Liver (tissue), 9 donors: Measurements from ENCODE around the gene ALPI. TPM values are rescaled to one million over a fixed set of nuclear protein-coding genes. Genes with fewer than 3 reads are reported as not detected.
A peak's percentile ranks its signal among the peaks of the same experiment; 100 is the strongest.

Source experiments
- DNase-seq: peaks from one replicate; pipeline ENCODE4 v3.0.0-alpha.2; 2017; ENCODE audit warnings: low spot score
- H3K27ac ChIP-seq, 2 donors: one replicate each; pipeline ENCODE4 v1.7.0; 2013; ENCODE audit warnings: inconsistent platforms in 2 of 2, low read length in 2 of 2, control low read depth in 1 of 2, low read depth in 1 of 2, mild to moderate bottlenecking in 1 of 2
- H3K27me3 ChIP-seq, 4 donors: one replicate each; pipeline versions ENCODE4 v1.6.1 to v1.7.0; 2013; ENCODE audit warnings: low read length in 3 of 4, inconsistent platforms in 1 of 4, mild to moderate bottlenecking in 1 of 4, moderate library complexity in 1 of 4; ENCODE audit not compliant: control insufficient read depth in 4 of 4, insufficient read depth in 4 of 4
- H3K36me3 ChIP-seq, 4 donors: one replicate each; pipeline versions ENCODE4 v1.6.1 to v1.7.0; 2013; ENCODE audit warnings: low read length in 3 of 4, mild to moderate bottlenecking in 3 of 4, low read depth in 1 of 4, moderate library complexity in 1 of 4; ENCODE audit not compliant: control insufficient read depth in 4 of 4, insufficient read depth in 3 of 4
- H3K4me1 ChIP-seq, 4 donors: one replicate each; pipeline versions ENCODE4 v1.6.1 to v1.7.0; 2013; ENCODE audit warnings: low read length in 3 of 4, mild to moderate bottlenecking in 3 of 4, moderate library complexity in 1 of 4; ENCODE audit not compliant: control insufficient read depth in 4 of 4, insufficient read depth in 4 of 4
- H3K4me3 ChIP-seq, 3 donors: one replicate each; pipeline versions ENCODE4 v1.6.1 to v1.7.0; 2013; ENCODE audit warnings: low read length in 3 of 3, control low read depth in 1 of 3, low read depth in 1 of 3, mild to moderate bottlenecking in 1 of 3
- H3K9ac ChIP-seq, 2 donors: one replicate each; pipeline ENCODE4 v1.7.0; 2013; ENCODE audit warnings: low read length in 2 of 2, mild to moderate bottlenecking in 2 of 2, moderate library complexity in 2 of 2, control low read depth in 1 of 2, low read depth in 1 of 2
- H3K9me3 ChIP-seq, 4 donors: one replicate each; pipeline versions ENCODE4 v1.6.1 to v1.7.0; 2013; ENCODE audit warnings: low read length in 3 of 4; ENCODE audit not compliant: control insufficient read depth in 4 of 4
- EGR1 ChIP-seq, 2 donors: IDR thresholded peaks; 2 replicates each; pipeline ENCODE4 v1.6.1; 2016 to 2018; ENCODE audit warnings: antibody characterized with exemption in 2 of 2, low read depth in 2 of 2
- FOXA1 ChIP-seq: IDR thresholded peaks from 2 replicates; pipeline ENCODE4 v1.6.1; 2016; ENCODE audit warnings: antibody characterized with exemption
- FOXA2 ChIP-seq: IDR thresholded peaks from 2 replicates; pipeline ENCODE4 v1.6.1; 2016; ENCODE audit warnings: antibody characterized with exemption
- GABPA ChIP-seq, 2 donors: IDR thresholded peaks in 1 of 2; conservative IDR thresholded peaks in 1 of 2; 2 replicates each; pipeline ENCODE4 v1.6.1; 2016; ENCODE audit warnings: antibody characterized with exemption in 2 of 2, mild to moderate bottlenecking in 1 of 2, moderate library complexity in 1 of 2
- HNF4A ChIP-seq, 2 donors: conservative IDR thresholded peaks; 2 replicates each; pipeline ENCODE4 v1.6.1; 2016; ENCODE audit warnings: antibody characterized with exemption in 2 of 2, mild to moderate bottlenecking in 2 of 2
- HNF4G ChIP-seq: IDR thresholded peaks from 2 replicates; pipeline ENCODE4 v1.6.1; 2016; ENCODE audit warnings: antibody characterized with exemption
- JUND ChIP-seq, 2 donors: IDR thresholded peaks; 2 replicates each; pipeline ENCODE4 v1.6.1; 2016; ENCODE audit warnings: antibody characterized with exemption in 2 of 2
- NR2F2 ChIP-seq: IDR thresholded peaks from 2 replicates; pipeline ENCODE4 v1.6.1; 2016; ENCODE audit warnings: antibody characterized with exemption
- RAD21 ChIP-seq, 2 donors: IDR thresholded peaks; 2 replicates each; pipeline ENCODE4 v1.6.1; 2016; ENCODE audit warnings: antibody characterized with exemption in 2 of 2, mild to moderate bottlenecking in 2 of 2
- RXRA ChIP-seq, 2 donors: IDR thresholded peaks; 2 replicates each; pipeline ENCODE4 v1.6.1; 2017 to 2018; ENCODE audit warnings: antibody characterized with exemption in 2 of 2, mild to moderate bottlenecking in 1 of 2
- SP1 ChIP-seq: IDR thresholded peaks from 2 replicates; pipeline ENCODE4 v1.6.1; 2018; ENCODE audit warnings: antibody characterized with exemption, mild to moderate bottlenecking
- TAF1 ChIP-seq: conservative IDR thresholded peaks from 2 replicates; pipeline ENCODE4 v1.6.1; 2016; ENCODE audit warnings: antibody characterized with exemption, mild to moderate bottlenecking
- YY1 ChIP-seq: IDR thresholded peaks from 2 replicates; pipeline ENCODE4 v1.6.1; 2016; ENCODE audit warnings: antibody characterized with exemption, mild to moderate bottlenecking
- WGBS: extraction: QIAGEN DNeasy Blood & Tissue Kit; methylation state at CpG from one replicate; pipeline ENCODE4 v1.1.7; 2013; 5-methylcytosine and 5-hydroxymethylcytosine counted together
- polyA plus RNA-seq, 2 donors: library from polyadenylated mRNA; stranded (reverse) in 1 of 2; unstranded in 1 of 2; fragments of 200-250 nt in 1 of 2; fragments of >200 nt in 1 of 2; fragmentation: Nextera tagmentation in 1 of 2; extraction: Ambion mirVana in 1 of 2; gene quantifications; one replicate each; pipeline versions ENCODE4 v1.2.1 to v1.2.3, GENCODE V29; 2013 to 2015
- total RNA-seq, 2 donors: library from RNA; depleted of rRNA; stranded (reverse); fragments of >200 nt; gene quantifications; one replicate each; pipeline ENCODE4 v1.2.3, GENCODE V29; 2014
- TF ChIP-seq, protein P1 (sequence below): IDR thresholded peaks from 2 replicates; pipeline ENCODE4 v1.6.1; 2016; ENCODE audit warnings: antibody characterized with exemption
- TF ChIP-seq, protein P2 (sequence below): IDR thresholded peaks from 2 replicates; pipeline ENCODE4 v1.6.1; 2016; ENCODE audit warnings: antibody characterized with exemption, mild to moderate bottlenecking
- TF ChIP-seq, protein P3 (sequence below): fragments of 150-350 bp; IDR thresholded peaks from 2 replicates; pipeline ENCODE4 v1.5.1; 2017; ENCODE audit warnings: improper control_type of control experiment, low read depth, low read length; ENCODE audit not compliant: missing input control
- TF ChIP-seq, protein P4 (sequence below): IDR thresholded peaks from 2 replicates; pipeline ENCODE4 v1.6.1; 2016; ENCODE audit warnings: antibody characterized with exemption
- TF ChIP-seq, protein P5 (sequence below): IDR thresholded peaks from 2 replicates; pipeline ENCODE4 v1.6.1; 2016; ENCODE audit warnings: antibody characterized with exemption
- donor health status: healthy.
- donor health status: healthy.
- donor health status: healthy.
- donor health status: healthy.
- donor health status: healthy.

The ALPI gene
- total and polyA plus RNA-seq, 4 donors = 0.02 TPM; not detected in 3

DNA sequence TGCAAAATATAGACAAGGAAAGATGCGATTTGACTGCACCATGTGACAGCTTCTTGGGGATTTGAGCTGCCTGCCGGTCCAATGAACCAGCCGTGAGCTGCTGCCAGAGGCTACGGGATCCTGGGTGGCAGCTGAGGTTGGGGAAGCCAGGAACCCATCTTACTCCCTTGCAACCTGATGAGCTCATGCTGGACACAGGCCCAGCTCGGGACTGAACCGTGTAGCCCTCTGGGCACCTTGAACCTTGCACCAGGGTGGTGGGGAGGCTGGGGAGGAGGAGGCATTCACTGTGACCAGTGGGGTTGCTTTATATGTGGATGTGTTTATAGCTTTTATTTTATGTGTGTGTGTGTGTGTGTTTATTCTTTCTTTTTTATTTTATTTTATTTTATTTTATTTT lies 9.1 kb downstream of the ALPI start:
- DNase-seq = no peak
- H3K27ac ChIP-seq = no peak overlapping the region
- no peak for TF ChIP-seq FOXA2
- no peak for TF ChIP-seq YY1
- TF ChIP-seq, protein P1, sequence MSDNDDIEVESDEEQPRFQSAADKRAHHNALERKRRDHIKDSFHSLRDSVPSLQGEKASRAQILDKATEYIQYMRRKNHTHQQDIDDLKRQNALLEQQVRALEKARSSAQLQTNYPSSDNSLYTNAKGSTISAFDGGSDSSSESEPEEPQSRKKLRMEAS = no peak
- no peak for TF ChIP-seq SP1
- TF ChIP-seq RAD21 (IDR thresholded peaks at IDR 0.05) = no peak
- TF ChIP-seq EGR1 (IDR thresholded peaks at IDR 0.05; ENCODE audit: low read depth in 2 of 2) = no peak
- peak in 1 of 2 donors; percentile 29 for TF ChIP-seq RXRA (IDR thresholded peaks at IDR 0.05)
- no peak for TF ChIP-seq GABPA (IDR thresholded peaks at IDR 0.05 in 1 of 2, conservative IDR thresholded peaks at IDR 0.05 in 1 of 2)
- peak; percentile 31 to 64 for TF ChIP-seq HNF4A (conservative IDR thresholded peaks at IDR 0.05)
- TF ChIP-seq NR2F2 = no peak
- TF ChIP-seq FOXA1 = no peak
- TF ChIP-seq, protein P2, sequence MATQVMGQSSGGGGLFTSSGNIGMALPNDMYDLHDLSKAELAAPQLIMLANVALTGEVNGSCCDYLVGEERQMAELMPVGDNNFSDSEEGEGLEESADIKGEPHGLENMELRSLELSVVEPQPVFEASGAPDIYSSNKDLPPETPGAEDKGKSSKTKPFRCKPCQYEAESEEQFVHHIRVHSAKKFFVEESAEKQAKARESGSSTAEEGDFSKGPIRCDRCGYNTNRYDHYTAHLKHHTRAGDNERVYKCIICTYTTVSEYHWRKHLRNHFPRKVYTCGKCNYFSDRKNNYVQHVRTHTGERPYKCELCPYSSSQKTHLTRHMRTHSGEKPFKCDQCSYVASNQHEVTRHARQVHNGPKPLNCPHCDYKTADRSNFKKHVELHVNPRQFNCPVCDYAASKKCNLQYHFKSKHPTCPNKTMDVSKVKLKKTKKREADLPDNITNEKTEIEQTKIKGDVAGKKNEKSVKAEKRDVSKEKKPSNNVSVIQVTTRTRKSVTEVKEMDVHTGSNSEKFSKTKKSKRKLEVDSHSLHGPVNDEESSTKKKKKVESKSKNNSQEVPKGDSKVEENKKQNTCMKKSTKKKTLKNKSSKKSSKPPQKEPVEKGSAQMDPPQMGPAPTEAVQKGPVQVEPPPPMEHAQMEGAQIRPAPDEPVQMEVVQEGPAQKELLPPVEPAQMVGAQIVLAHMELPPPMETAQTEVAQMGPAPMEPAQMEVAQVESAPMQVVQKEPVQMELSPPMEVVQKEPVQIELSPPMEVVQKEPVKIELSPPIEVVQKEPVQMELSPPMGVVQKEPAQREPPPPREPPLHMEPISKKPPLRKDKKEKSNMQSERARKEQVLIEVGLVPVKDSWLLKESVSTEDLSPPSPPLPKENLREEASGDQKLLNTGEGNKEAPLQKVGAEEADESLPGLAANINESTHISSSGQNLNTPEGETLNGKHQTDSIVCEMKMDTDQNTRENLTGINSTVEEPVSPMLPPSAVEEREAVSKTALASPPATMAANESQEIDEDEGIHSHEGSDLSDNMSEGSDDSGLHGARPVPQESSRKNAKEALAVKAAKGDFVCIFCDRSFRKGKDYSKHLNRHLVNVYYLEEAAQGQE = no peak
- TF ChIP-seq, protein P3, sequence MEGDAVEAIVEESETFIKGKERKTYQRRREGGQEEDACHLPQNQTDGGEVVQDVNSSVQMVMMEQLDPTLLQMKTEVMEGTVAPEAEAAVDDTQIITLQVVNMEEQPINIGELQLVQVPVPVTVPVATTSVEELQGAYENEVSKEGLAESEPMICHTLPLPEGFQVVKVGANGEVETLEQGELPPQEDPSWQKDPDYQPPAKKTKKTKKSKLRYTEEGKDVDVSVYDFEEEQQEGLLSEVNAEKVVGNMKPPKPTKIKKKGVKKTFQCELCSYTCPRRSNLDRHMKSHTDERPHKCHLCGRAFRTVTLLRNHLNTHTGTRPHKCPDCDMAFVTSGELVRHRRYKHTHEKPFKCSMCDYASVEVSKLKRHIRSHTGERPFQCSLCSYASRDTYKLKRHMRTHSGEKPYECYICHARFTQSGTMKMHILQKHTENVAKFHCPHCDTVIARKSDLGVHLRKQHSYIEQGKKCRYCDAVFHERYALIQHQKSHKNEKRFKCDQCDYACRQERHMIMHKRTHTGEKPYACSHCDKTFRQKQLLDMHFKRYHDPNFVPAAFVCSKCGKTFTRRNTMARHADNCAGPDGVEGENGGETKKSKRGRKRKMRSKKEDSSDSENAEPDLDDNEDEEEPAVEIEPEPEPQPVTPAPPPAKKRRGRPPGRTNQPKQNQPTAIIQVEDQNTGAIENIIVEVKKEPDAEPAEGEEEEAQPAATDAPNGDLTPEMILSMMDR = no peak
- TF ChIP-seq, protein P4, sequence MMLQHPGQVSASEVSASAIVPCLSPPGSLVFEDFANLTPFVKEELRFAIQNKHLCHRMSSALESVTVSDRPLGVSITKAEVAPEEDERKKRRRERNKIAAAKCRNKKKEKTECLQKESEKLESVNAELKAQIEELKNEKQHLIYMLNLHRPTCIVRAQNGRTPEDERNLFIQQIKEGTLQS = no peak
- TF ChIP-seq, protein P5, sequence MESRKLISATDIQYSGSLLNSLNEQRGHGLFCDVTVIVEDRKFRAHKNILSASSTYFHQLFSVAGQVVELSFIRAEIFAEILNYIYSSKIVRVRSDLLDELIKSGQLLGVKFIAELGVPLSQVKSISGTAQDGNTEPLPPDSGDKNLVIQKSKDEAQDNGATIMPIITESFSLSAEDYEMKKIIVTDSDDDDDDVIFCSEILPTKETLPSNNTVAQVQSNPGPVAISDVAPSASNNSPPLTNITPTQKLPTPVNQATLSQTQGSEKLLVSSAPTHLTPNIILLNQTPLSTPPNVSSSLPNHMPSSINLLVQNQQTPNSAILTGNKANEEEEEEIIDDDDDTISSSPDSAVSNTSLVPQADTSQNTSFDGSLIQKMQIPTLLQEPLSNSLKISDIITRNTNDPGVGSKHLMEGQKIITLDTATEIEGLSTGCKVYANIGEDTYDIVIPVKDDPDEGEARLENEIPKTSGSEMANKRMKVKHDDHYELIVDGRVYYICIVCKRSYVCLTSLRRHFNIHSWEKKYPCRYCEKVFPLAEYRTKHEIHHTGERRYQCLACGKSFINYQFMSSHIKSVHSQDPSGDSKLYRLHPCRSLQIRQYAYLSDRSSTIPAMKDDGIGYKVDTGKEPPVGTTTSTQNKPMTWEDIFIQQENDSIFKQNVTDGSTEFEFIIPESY = no peak
- TF ChIP-seq JUND (IDR thresholded peaks at IDR 0.05) = no peak
- no peaks in the 10 kb centered on the region for H3K36me3 ChIP-seq
- no peak overlapping the region for H3K4me3 ChIP-seq
- 60% methylated on average over 6 of the region's 6 CpGs for WGBS
- no peaks in the 10 kb centered on the region for H3K27me3 ChIP-seq
- no peaks in the 10 kb centered on the region for H3K9me3 ChIP-seq
- no peak overlapping the region for H3K9ac ChIP-seq
- no peaks in the 10 kb centered on the region for H3K4me1 ChIP-seq

DNA sequence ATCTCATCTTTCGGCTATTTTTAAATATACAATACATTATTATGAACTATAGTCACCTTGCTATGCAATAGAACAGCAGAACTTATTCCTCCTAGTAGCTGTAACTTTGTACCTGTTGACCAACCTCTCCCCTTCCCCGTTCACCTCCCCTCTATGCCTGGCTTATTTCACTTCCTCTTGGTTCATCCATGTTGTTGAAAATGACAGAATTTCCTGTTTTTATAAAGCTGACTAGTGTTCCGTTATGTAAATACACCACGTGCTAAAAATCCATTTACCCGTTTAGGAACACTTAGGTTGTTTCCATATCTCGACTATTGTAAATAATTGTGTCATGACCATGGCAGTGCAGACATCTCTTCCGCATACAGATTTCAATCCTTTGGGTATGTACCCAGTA lies 10.3 kb downstream of the ALPI start:
- Histone ChIP-seq H3K27me3 (no peaks in the 10 kb centered on the region), H3K4me1 (no peaks in the 10 kb centered on the region), H3K36me3 (no peaks in the 10 kb centered on the region), H3K4me3 (no peak overlapping the region), H3K9ac (no peak overlapping the region), H3K9me3 (no peaks in the 10 kb centered on the region), H3K27ac (no peak overlapping the region)
- TF ChIP-seq YY1 (no peak), GABPA (IDR thresholded peaks at IDR 0.05 in 1 of 2, conservative IDR thresholded peaks at IDR 0.05 in 1 of 2) (no peak), TAF1 (no peak), RAD21 (IDR thresholded peaks at IDR 0.05) (no peak), JUND (IDR thresholded peaks at IDR 0.05) (no peak), NR2F2 (no peak), FOXA2 (no peak), SP1 (no peak), EGR1 (IDR thresholded peaks at IDR 0.05; ENCODE audit: low read depth in 2 of 2) (no peak), HNF4G (no peak)
- TF ChIP-seq, protein P4 = no peak
- TF ChIP-seq, protein P3 = no peak
- 63% methylated on average over 7 of the region's 7 CpGs for WGBS
- no peak for DNase-seq
